Measurements from ENCODE around the gene THEM4. TPM values are rescaled to one million over a fixed set of nuclear protein-coding genes. Genes with fewer than 3 reads are reported as not detected.
"Not testable (repeated sequence)": the region's sequence is repeated elsewhere in the genome, so short reads cannot be mapped to it uniquely, and the experiment has no call there.

Gene THEM4
- total RNA-seq, 1 donor from 2014 or later, result 21.7 TPM

DNA sequence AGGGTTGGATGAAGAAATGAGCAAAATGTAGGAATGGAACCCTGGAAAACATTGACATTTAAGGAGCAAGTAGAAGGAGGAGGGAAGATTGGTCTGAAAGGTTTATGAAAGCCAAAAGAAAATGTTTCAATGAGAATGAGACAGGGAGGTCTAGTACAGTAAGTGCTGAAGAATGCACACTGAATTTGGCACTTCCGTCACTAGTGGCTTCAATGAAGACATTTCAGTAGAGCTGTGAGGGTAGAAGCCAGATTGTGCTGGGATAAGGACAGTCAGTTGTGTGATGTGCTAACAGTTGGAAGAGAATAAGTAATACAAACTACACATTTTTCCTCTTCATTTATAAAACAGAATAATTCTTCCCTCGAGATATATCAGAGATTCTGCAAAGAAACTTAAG, 17.1 kb downstream of the THEM4 start:
- DNase-seq (ENCODE audit: low read depth), result no peak
- H3K36me3 ChIP-seq (ENCODE audit: control insufficient read depth, insufficient read depth, low read length), result no peaks in the 10 kb centered on the region
- TF ChIP-seq CTCF (IDR thresholded peaks at IDR 0.05; ENCODE audit: insufficient read depth, low read length, poor library complexity, severe bottlenecking), result no peak
- no peak overlapping the region for H3K4me3 ChIP-seq (ENCODE audit: low read depth, low read length)
- no peaks in the 10 kb centered on the region for H3K27me3 ChIP-seq (ENCODE audit: control insufficient read depth, insufficient read depth, low read length)

- no peak for DNase-seq (ENCODE audit: low read depth)
- TF ChIP-seq CTCF (IDR thresholded peaks at IDR 0.05; ENCODE audit: insufficient read depth, low read length, poor library complexity, severe bottlenecking), result no peak
- no peaks in the 10 kb centered on the region for H3K36me3 ChIP-seq (ENCODE audit: control insufficient read depth, insufficient read depth, low read length)
- H3K4me3 ChIP-seq (ENCODE audit: low read depth, low read length), result no peak overlapping the region
- no peaks in the 10 kb centered on the region for H3K27me3 ChIP-seq (ENCODE audit: control insufficient read depth, insufficient read depth, low read length)
These were observed 17.8 kb downstream of the THEM4 start for GRCh38 chr1:151891512-151891911.

GRCh38 chr1:151888972-151889570, 20.2 kb downstream of the THEM4 start:
- no peak overlapping the region for H3K4me3 ChIP-seq (ENCODE audit: low read depth, low read length)
- no peak for DNase-seq (ENCODE audit: low read depth)
- no peaks in the 10 kb centered on the region for H3K36me3 ChIP-seq (ENCODE audit: control insufficient read depth, insufficient read depth, low read length)

DNA sequence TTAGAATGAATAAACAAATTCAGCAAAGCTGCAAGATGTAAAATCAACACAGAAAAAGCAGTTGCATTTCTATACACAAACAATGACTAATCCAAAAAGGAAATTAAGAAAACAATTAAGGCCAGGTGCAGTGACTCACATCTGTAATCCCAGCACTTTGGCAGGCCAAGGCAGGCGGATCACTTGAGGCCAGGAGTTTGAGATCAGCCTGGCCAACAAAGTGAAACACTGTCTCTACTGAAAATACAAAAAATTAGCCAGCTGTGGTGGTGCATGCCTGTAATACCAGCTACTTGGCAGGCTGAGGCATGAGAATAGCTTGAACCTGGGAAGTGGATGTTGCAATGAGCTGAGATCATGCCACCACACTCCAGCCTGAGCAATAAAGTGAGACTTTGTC, 22.3 kb downstream of the THEM4 start:
- DNase-seq (ENCODE audit: low read depth), result no peak
- Histone ChIP-seq H3K4me3 (ENCODE audit: low read depth, low read length) (no peak overlapping the region), H3K27me3 (ENCODE audit: control insufficient read depth, insufficient read depth, low read length) (no peaks in the 10 kb centered on the region), H3K36me3 (ENCODE audit: control insufficient read depth, insufficient read depth, low read length) (no peaks in the 10 kb centered on the region)
- no peak for TF ChIP-seq CTCF (IDR thresholded peaks at IDR 0.05; ENCODE audit: insufficient read depth, low read length, poor library complexity, severe bottlenecking)

More at GRCh38 chr1:151888972-151889570, 20.2 kb downstream of the THEM4 start:
- no peaks in the 10 kb centered on the region for H3K27me3 ChIP-seq (ENCODE audit: control insufficient read depth, insufficient read depth, low read length)
- TF ChIP-seq CTCF (IDR thresholded peaks at IDR 0.05; ENCODE audit: insufficient read depth, low read length, poor library complexity, severe bottlenecking), result peak; percentile 30

GRCh38 chr1:151885479-151885878, 23.8 kb downstream of the THEM4 start:
- no peak for DNase-seq (ENCODE audit: low read depth)
- TF ChIP-seq CTCF (IDR thresholded peaks at IDR 0.05; ENCODE audit: insufficient read depth, low read length, poor library complexity, severe bottlenecking), result no peak
- no peak overlapping the region for H3K4me3 ChIP-seq (ENCODE audit: low read depth, low read length)
- H3K36me3 ChIP-seq (ENCODE audit: control insufficient read depth, insufficient read depth, low read length), result no peaks in the 10 kb centered on the region
- no peaks in the 10 kb centered on the region for H3K27me3 ChIP-seq (ENCODE audit: control insufficient read depth, insufficient read depth, low read length)

GRCh38 chr1:151884879-151885278, 24.4 kb downstream of the THEM4 start:
- DNase-seq (ENCODE audit: low read depth); H3K4me3 ChIP-seq (ENCODE audit: low read depth, low read length); H3K27me3 ChIP-seq (ENCODE audit: control insufficient read depth, insufficient read depth, low read length); H3K36me3 ChIP-seq (ENCODE audit: control insufficient read depth, insufficient read depth, low read length): not testable (repeated sequence)

DNA sequence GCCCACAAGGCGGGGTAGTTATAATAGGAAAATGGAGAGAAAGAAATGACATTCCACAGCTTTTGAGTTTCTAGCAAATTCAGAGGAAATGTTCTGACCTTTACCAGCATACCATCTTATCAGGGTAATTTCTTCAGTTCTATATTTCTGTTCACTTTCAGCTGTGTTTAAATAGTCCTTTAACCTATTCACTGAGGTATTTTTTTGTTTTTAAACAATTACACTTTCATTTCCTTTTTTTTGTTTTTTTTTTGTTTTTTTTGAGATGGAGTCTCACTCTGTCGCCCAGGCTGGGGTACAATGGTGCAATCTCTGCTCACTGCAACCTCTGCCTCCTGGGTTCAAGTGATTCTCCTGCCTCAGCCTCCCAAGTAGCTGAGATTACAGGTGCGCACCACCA, 24.9 kb downstream of the THEM4 start:
- DNase-seq (ENCODE audit: low read depth); H3K36me3 ChIP-seq (ENCODE audit: control insufficient read depth, insufficient read depth, low read length); H3K4me3 ChIP-seq (ENCODE audit: low read depth, low read length); H3K27me3 ChIP-seq (ENCODE audit: control insufficient read depth, insufficient read depth, low read length): not testable (repeated sequence)

DNA sequence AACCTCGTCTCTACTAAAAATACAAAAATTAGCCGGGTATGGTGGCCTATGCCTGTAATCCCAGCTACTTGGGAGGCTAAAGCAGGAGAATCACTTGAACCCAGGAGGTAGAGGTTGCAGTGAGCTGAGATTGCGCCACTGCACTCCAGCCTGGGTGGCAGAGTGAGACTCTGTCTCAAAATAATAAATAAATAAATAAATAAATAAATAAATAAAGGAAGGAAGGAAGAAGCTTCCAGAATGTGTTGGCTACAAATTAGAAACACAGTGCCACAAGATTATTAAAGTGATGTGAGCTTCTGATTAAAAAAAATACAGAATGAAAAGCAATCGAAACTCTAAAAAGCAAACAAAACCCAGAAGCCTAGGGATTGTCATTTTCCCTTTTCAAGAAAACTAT, 25.4 kb downstream of the THEM4 start:
- H3K27me3 ChIP-seq (ENCODE audit: control insufficient read depth, insufficient read depth, low read length); DNase-seq (ENCODE audit: low read depth); H3K36me3 ChIP-seq (ENCODE audit: control insufficient read depth, insufficient read depth, low read length); H3K4me3 ChIP-seq (ENCODE audit: low read depth, low read length): not testable (repeated sequence)

DNA sequence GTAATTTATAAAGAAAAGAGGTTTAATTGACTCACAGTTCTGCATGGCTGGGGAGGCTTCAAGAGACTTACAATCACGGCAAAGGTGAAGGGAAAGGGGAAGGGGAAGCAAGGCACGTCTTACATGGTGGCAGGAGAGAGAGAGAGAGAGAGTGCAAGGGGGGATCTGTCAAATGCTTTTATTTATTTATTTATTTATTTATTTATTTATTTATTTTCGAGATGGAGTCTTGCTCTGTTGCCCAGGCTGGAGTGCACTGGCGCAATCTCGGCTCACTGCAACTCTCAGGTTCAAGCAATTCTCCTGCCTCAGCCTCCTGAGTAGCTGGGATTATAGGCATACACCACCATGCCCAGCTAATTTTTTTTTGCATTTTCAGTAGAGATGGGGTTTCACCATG, 26.4 kb downstream of the THEM4 start:
- H3K36me3 ChIP-seq (ENCODE audit: control insufficient read depth, insufficient read depth, low read length); H3K27me3 ChIP-seq (ENCODE audit: control insufficient read depth, insufficient read depth, low read length); H3K4me3 ChIP-seq (ENCODE audit: low read depth, low read length); DNase-seq (ENCODE audit: low read depth): not testable (repeated sequence)
